Ishikawa (cell line): ENCODE results near the gene ONECUT2.

ENCODE experiments used
- EGR1 ChIP-seq: IDR thresholded peaks from 2 replicates; pipeline ENCODE4 v1.6.1; 2012
- EP300 ChIP-seq: IDR thresholded peaks from 2 replicates; pipeline ENCODE4 v1.6.1; 2012; ENCODE audit warnings: borderline replicate concordance
- TAF1 ChIP-seq: IDR thresholded peaks from 2 replicates; pipeline ENCODE4 v1.6.1; 2012; ENCODE audit warnings: low read depth, mild to moderate bottlenecking
- TF ChIP-seq, protein P1 (sequence below): IDR thresholded peaks from 2 replicates; pipeline ENCODE4 v1.6.1; 2012

DNA sequence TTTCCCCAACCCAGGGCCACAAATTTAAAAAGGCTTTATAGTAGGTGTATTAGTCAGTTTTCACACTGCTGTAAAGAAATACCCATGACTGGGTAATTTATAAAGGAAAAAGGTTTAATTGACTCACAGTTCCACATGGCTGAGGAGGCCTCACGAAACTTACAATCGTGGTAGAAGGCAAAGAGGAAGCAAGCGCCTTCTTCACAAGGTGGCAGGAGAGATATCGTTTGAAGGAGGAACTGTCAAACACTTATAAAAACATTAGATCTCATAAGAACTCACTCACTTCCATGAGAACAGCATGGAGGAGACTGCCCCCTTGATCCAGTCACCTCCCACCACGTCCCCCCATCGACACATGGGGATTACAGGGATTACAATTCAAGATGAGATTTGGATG is 80.9 kb downstream of the ONECUT2 start:
- TF ChIP-seq EP300 = no peak
- TF ChIP-seq TAF1 = no peak
- TF ChIP-seq EGR1 = no peak
- TF ChIP-seq, protein P1, sequence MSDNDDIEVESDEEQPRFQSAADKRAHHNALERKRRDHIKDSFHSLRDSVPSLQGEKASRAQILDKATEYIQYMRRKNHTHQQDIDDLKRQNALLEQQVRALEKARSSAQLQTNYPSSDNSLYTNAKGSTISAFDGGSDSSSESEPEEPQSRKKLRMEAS = no peak
